ENCODE results near the gene DENND2D. TPM values are rescaled to one million over a fixed set of nuclear protein-coding genes. Genes with fewer than 3 reads are reported as not detected.
A peak's percentile ranks its signal among the peaks of the same experiment; 100 is the strongest.

DENND2D gene
- polyA plus RNA-seq, 3 donors, result 15.3 to 17.7 (median 16.3) TPM

DNA sequence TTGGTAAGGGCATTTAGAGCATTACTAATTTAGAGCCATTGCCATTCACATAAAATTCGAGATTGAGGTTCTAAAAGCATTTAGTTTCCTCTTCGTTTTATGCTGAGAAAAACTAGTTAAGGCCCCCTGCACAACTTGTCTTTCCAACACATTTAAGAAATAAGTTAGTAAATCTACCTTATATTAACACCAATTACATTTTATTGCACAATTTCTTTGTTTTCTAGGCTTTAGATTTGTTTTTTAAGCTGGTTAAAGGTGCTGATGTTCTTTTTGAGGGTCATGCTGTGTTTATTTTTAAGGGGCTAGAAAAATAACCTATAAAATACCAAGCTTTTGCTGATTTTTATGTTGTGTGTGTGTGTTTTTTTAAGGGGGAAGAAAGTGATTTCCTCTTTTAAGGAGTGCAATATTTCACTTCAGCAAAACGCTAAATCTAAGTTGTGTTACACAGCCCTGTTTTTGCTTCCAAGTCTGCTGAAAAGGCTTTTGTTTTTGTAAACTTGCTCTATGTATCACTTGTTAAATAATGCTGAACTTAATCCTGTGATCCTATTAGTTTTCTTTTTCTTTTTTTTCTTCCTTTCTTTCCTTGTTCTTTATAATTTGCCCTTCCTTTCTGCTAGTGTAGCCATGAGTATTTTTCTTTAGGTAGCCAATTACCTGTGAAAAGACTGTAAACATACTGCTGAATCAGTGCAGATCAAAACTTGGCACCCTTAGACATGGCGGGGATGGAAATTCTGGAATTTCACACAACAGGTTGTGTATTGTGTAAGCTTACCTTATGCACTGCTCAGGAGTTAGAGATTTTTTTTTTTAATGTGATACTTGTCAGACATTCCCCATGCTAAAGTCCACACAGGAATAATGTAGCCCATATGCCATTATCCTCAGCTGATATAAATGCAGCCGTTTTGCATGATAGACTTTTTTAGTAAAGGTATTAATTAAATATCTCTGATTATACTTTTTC, 58.9 kb downstream of the DENND2D start:
- no peak for DNase-seq (ENCODE audit: low read depth in 3 of 3, low spot score in 2 of 3)

DNA sequence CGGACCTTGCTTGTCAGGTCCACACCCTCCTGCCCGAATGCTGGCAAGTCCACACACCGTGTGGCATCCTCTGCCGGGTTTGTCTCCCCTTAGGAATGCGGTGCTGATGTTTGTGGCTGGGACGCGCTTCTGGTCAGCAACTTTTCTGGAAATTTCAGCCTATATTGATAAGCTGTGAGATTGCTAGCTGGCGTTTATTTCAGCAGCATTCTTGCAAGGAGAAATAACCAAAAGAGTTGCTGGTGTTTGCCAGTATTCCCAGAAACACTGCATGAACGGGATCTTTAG, 59.8 kb downstream of the DENND2D start:
- peak in 1 of 3 donors; percentile 21 for DNase-seq (ENCODE audit: low read depth in 3 of 3, low spot score in 2 of 3)

DNA sequence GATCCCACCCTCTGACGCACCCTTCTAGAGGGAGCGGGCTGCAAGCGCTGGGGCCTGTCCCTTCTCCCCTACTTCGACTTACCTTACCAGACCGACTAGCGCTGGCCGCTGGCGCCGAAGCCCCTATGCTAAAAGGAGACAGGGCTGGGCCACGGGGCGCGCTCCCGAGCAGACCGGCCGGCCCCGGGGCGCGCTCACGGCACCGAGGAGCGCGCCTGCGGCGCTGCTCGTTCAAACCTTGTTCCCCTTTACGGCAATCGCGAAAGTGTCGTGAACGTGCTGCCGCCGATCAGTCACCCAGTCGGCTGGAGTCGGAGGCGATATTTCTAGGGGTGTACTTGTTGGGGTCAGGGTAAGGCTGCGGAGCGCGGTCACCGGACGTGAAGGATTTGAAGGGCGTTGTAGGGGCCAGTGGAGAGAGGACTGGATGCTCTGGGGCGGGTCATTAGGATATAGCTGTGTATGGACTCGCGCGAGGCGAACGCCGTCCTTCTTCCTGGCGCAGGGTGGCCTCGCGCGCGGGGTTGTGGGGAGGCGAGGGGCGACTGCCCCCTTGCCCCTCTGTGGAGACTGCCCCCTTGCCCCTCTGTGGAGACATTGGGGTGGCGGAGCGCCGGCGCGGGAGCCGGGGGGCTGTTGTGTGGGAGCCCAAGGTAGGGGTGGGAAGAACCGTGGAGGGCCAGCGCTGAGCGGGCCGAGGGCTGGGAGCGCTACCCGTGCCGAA, 60.3 kb downstream of the DENND2D start, which contains the start of the genes CEPT1 and DRAM2:
Gene CEPT1 (plus strand): TSS at position 268 of the 724 bp plus-strand sequence. CDS start 7,492 bp downstream, outside the sequence.
Gene DRAM2 (minus strand): TSS at position 138 of the 724 bp plus-strand sequence. CDS start 8,539 bp downstream, outside the sequence.
- DNase-seq (ENCODE audit: low read depth in 3 of 3, low spot score in 2 of 3), result peak; percentile 88 to 97 (median 94)

DNA sequence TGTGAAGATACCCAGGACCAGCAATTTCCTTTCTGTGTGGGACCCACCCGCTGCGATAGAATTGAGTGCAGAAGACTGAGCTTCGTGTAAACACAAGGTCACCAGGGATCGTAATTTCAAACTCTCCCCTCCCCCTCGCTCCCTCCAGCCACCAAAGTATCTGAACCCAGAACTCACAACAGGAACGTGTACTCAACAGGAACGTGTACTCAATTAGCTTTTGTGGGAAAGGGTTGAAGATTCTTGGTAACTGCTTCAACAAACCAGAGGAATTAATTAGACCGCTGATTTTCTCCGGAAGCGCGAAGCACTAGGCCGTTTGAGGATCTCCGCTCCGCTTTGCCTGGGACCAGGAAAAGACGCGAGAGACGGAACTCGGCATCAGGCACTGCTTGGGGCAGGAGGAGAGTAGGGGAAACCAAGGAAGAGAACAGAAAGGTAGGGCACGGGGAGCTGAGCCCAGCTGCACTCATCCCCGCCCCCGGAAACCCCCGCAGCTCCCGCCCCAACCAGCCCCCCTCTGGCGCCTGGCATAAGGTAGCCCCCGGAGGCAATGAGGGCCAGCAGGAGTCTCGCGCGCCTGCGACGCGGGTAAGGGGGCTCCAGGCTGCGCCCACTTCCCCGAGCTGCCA, 61.0 kb downstream of the DENND2D start:
- DNase-seq (ENCODE audit: low read depth in 3 of 3, low spot score in 2 of 3), result peak; percentile 60 to 69 (median 64)

Other genes starting within 250 kb of the DENND2D start
- 10 to 100 TPM; 18.2 to 19.7 (median 19.5) TPM for gene LRIF1, start 236.7 kb downstream of the DENND2D start, polyA plus RNA-seq (ENCODE audit: insufficient read length in 3 of 3)
- gene DRAM2, start 60.6 kb downstream of the DENND2D start, polyA plus RNA-seq (ENCODE audit: insufficient read length in 3 of 3), result 10 to 100 TPM; 78.4 to 81.9 (median 79.7) TPM
- 10 to 100 TPM; 47.5 to 48.6 (median 48.0) TPM for gene CEPT1, start 60.4 kb downstream of the DENND2D start, polyA plus RNA-seq (ENCODE audit: insufficient read length in 3 of 3)
- under 1 TPM; 0.24 to 0.33 (median 0.26) TPM for gene CHI3L2, start 27.1 kb upstream of the DENND2D start, polyA plus RNA-seq (ENCODE audit: insufficient read length in 3 of 3)
- gene CHIA, start 90.2 kb upstream of the DENND2D start, polyA plus RNA-seq (ENCODE audit: insufficient read length in 3 of 3), result not detected
- gene OVGP1, start 227.1 kb upstream of the DENND2D start, polyA plus RNA-seq (ENCODE audit: insufficient read length in 3 of 3), result 1 to 10 TPM; 2.9 to 4.0 (median 3.7) TPM
- 10 to 100 TPM; 41.3 to 45.4 (median 42.1) TPM for gene WDR77, start 248.6 kb upstream of the DENND2D start, polyA plus RNA-seq (ENCODE audit: insufficient read length in 3 of 3)
- 100 to 1,000 TPM; 438 to 460 (median 449) TPM for gene ATP5PB, start 248.8 kb upstream of the DENND2D start, polyA plus RNA-seq (ENCODE audit: insufficient read length in 3 of 3)